T-helper 1 cell treated with Interleukin-12 subunit alpha and Interleukin-12 subunit beta and Interleukin-4 antibody, amounts not matched to agents 30 ng/mL and 1 ng/mL, for 36 hours (primary cell): ENCODE results near the gene CA9. TPM values are rescaled to one million over a fixed set of nuclear protein-coding genes. Genes with fewer than 3 reads are reported as not detected.

Experiments
- total RNA-seq: library from RNA; stranded (reverse); gene quantifications from 2 replicates; pipeline ENCODE4 v1.2.3, GENCODE V29; 2022

Gene CA9
- total RNA-seq, 1 donor from 2014 or later = not detected

Other genes starting within 250 kb of the CA9 start
- 3.6 and 3.8 TPM in 2 replicates for gene RUSC2, start 183.8 kb upstream of the CA9 start, total RNA-seq
- 32.6 and 37.1 TPM in 2 replicates for gene TESK1, start 68.7 kb upstream of the CA9 start, total RNA-seq
- gene CD72, start 55.5 kb upstream of the CA9 start, total RNA-seq = 6.9 and 7.6 TPM in 2 replicates
- gene SIT1, start 23.0 kb upstream of the CA9 start, total RNA-seq = 218 and 222 TPM in 2 replicates
- 4,811 and 5,239 TPM in 2 replicates for gene RMRP, start 15.9 kb upstream of the CA9 start, total RNA-seq
- gene CCDC107, start 15.6 kb upstream of the CA9 start, total RNA-seq = 29.0 and 32.1 TPM in 2 replicates
- gene ARHGEF39, start 8.7 kb upstream of the CA9 start, total RNA-seq = 7.8 and 8.7 TPM in 2 replicates
- gene TPM2, start 16.0 kb downstream of the CA9 start, total RNA-seq = 4.6 and 9.9 TPM in 2 replicates
- gene TLN1, start 58.3 kb downstream of the CA9 start, total RNA-seq = 378 and 380 TPM in 2 replicates
- 22.9 and 24.0 TPM in 2 replicates for gene CREB3, start 58.7 kb downstream of the CA9 start, total RNA-seq
- 61.0 and 63.1 TPM in 2 replicates for gene GBA2, start 75.3 kb downstream of the CA9 start, total RNA-seq
- gene RGP1, start 75.4 kb downstream of the CA9 start, total RNA-seq = 26.3 and 26.5 TPM in 2 replicates
- not detected in 2 replicates for gene MSMP, start 80.3 kb downstream of the CA9 start, total RNA-seq
- gene NPR2, start 117.7 kb downstream of the CA9 start, total RNA-seq = 10.4 and 12.0 TPM in 2 replicates
- 0.90 and 0.96 TPM in 2 replicates for gene SPAG8, start 138.3 kb downstream of the CA9 start, total RNA-seq
- 50.5 and 51.0 TPM in 2 replicates for gene HINT2, start 141.1 kb downstream of the CA9 start, total RNA-seq
- not detected in 2 replicates for gene FAM221B, start 154.8 kb downstream of the CA9 start, total RNA-seq
- gene TMEM8B, start 155.3 kb downstream of the CA9 start, total RNA-seq = 1.7 and 2.5 TPM in 2 replicates
- gene OR13J1, start 196.5 kb downstream of the CA9 start, total RNA-seq = not detected in 2 replicates
- not detected in 2 replicates for gene HRCT1, start 232.3 kb downstream of the CA9 start, total RNA-seq
- gene SPAAR, start 235.6 kb downstream of the CA9 start, total RNA-seq = not detected in 2 replicates